GM19395 (cell line): ENCODE results near the gene OR1I1.
"Not testable (repeated sequence)": the region's sequence is repeated elsewhere in the genome, so short reads cannot be mapped to it uniquely, and the experiment has no call there.

Experiments
- ATAC-seq: cut with Tn5 transposase; IDR thresholded peaks from one replicate; pipeline ENCODE4 v1.9.1; 2021; ENCODE audit warnings: mild to moderate bottlenecking, moderate library complexity; ENCODE audit not compliant: unreplicated experiment

The OR1I1 gene

DNA sequence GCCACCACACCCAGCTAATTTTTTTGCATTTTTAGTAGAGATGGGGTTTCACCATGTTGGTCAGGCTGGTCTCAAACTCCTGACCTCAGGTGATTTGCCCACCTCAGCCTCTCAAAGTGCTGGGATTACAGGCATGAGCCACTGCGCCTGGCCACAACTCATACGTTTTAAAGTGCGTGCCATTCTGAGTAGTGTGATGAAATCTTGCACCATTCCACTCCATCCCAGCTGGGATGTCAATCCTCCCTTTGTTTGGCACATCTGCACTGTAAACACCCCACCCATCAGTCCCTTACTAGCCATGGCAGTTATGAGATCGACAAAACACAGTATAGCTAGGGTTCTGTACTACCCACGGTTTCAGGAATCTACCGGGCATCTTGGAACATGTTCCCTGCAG, 16.0 kb downstream of the OR1I1 start:
- not testable (repeated sequence) for ATAC-seq

DNA sequence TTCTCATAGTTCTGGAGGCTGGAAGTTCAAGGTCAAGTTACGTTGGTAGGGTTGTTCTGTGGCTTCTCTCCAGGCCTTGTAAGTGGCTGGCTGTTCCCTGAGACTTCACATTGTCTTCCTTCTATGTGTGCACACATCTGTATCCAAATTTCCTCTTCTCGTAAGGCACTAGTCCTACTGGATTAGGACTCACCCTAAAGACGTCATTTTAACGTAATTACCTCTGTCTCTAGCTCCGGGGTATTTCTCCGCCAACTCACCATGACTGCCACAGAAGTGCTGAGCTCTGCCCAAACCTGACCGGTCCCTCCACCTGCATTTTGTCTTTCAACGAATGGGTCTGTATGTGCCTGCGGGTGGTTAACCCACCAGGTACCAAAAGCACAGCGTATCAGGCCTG, 16.4 kb downstream of the OR1I1 start:
- ATAC-seq: no peak

DNA sequence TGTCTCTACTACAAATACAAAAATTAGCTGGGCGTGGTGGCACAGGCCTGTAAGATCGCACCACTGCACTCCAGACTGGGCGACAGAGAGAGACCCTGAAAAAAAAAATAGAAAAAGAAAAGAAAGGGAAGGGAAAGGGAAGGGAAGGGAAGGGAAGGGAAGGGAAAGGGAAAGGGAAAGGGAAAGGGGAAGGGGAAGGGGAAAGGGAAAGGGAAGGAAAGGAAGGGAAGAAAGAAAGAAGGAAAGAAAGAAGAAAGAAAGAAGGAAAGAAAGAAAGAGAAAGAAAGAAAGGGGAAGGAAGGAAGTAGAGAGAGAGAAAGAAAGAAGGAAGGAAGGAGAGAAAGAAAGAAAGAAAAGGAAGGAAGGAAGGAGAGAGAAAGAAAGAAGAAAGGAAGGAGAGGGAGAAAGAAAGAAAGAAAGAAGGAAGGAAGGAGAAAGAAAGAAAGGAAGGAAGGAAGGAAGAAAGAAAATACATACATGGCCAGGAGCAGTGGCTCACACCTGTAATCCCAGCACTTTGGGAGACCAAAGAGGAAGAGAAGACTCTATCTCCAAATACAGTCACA, 17.1 kb downstream of the OR1I1 start:
- no peak for ATAC-seq

DNA sequence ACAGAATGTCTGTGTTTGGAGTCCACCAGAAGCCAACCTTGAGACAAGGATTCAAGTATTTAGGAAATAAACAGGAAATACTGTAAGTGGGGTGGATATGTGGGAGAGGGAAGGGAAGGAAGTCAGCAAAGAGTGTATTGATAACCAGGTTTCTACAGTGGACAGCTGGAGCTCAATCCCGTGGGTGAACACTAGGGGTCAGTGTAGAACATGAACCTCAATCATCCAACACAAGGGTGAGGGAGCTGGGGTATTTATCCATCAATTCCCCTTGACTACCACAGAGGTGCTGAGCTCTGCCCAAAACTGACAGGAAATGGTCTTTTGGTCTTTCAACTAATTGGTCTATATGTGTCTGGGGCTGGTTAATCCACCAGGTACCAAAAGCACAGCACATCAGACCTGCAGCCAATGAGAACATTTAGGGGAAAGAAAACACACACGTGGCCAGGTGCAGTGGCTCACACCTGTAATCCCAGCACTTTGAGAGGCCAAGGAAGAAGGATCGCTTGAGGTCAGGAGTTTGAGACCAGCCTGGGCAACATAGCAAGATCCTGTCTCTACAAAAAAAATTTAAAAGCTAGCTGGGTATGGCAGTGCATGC, 19.6 kb downstream of the OR1I1 start:
- ATAC-seq: no peak

DNA sequence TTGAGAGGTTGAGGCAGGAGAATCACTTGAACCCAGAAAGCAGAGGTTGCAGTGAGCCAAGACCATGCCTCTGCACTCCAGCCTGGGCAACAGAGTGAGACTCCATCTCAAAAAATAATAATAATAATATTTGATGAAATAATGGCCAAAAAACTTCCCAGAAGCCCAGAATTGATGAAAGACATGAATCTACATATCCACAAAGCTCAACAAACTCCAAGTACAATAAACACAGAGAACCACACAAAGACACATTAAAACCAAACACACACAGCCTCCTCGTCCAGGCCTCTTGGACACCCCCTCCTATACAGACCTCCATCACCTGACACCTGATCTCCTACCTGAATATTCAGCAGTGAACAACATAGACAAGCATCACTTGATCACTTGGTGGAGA, 22.0 kb downstream of the OR1I1 start:
- ATAC-seq: no peak

DNA sequence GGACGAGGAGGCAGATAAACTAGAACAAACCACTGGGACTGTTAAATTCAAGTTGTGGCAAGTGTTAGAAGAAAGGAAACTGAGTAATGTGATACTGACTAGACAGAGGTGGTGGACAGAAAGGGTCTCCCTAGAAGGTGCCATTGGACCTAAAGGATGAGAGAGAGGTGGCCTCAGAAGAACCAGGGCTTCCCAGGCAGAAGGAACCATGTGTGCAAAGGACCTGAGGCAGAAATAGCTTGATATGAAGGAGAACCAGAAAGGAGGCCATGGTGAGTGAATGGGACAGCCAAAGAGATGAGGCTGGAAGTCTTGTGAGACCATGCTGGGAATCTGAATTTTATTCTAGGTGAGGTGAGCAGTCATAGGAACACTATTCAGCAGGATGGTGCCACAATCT, 22.4 kb downstream of the OR1I1 start:
- ATAC-seq: no peak

DNA sequence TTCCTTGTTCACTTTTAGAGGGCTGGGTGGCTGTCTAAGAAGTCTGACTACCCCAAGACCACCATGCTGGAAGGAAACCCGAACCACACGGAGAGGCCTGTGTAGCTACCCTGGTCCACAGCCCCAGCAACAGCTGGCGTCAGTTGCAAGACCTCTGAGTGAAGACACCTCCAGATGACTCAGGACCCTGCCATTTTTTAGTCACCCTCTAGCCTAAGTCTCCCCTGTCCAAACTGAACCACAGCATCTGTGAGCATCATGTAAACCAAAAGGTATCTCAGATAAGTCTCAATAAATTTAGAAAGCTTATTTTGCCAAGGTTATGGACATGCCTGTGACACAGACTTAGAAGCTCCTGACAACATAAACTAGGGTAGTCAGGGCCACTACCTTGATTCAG, 23.0 kb downstream of the OR1I1 start:
- no peak for ATAC-seq

DNA sequence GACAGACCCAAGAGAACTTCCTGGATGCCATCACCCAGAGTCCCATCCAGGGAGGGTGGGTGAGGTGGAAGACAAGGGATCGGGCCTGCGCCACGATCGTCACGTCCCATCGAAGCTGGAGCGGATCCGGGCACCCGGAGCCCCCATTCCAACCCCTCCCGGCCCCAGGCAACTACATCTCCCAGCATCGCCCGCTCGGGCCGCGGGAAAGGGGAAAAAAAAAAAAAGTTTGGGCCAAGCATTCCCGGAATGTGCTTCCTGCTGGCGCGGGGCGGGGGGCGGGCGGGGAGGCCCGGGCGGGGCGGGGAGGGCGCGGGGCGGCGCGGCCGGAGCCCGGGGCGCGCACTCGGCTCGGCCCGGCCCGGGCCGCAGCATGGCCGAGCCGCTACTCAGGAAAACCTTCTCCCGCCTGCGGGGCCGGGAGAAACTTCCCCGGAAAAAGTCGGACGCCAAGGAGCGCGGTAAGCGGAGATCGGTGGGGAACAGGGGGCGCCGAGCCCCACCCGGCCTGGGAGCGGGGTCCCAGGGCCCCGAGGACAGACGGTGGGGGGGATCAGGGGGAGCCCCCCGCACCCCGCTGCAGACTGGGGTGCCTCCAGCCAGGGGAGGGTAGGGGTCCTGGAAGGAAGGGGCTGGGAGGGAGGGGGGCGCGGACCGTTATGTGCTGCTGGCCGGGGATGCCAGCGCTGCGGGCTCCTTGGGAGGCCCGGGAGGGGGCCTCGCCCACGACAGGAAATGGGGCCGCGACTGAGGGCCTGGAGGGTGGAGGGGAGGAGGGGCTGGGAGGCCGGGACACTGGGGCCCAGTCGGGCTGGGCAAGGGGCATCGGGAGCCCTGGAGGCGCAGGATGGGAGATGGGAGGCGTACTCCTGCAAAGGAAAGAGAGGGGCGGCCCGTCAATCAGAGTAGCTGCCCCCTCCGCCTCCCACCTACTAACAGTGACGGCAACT, 25.3 kb downstream of the OR1I1 start, which contains the start of gene SYDE1:
Gene SYDE1, plus strand, starts transcription at position 341 of the 950 bp plus-strand sequence. Its CDS starts 33 bp downstream, at position 374.
- ATAC-seq: no peak

DNA sequence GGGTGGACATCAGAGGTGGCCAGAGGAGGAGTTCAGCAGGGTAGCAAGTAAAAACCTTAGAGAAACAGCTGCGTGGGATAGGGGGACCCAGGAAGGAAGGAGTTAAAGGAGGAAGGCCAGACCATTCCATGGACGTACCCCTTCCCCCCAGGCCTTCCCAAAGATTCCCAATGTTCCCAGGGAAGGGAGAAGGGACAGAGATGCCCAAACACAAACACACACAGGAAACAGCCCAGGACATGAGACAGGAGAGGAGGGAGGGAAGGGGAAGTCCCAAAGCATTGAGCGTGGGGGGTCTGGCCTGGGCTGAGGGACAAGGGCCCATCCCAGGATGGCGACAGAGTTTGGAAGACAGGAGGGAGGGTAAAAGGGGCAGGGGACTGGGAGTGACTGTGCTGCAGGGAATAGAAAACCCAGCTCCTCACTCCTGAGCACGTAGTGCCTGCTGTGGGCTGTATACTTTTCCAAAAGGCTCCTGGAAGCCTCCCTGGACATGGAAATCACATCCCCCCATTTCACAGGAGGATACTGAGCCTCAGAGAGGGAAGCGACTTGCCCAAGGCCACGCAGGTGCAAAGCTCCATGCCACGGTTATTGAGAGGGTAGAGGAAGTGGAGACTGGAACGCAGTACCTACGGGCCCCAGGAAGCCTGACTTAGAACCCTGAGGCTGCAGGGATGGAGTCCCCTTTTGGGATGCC, 26.3 kb downstream of the OR1I1 start:
- no peak for ATAC-seq

DNA sequence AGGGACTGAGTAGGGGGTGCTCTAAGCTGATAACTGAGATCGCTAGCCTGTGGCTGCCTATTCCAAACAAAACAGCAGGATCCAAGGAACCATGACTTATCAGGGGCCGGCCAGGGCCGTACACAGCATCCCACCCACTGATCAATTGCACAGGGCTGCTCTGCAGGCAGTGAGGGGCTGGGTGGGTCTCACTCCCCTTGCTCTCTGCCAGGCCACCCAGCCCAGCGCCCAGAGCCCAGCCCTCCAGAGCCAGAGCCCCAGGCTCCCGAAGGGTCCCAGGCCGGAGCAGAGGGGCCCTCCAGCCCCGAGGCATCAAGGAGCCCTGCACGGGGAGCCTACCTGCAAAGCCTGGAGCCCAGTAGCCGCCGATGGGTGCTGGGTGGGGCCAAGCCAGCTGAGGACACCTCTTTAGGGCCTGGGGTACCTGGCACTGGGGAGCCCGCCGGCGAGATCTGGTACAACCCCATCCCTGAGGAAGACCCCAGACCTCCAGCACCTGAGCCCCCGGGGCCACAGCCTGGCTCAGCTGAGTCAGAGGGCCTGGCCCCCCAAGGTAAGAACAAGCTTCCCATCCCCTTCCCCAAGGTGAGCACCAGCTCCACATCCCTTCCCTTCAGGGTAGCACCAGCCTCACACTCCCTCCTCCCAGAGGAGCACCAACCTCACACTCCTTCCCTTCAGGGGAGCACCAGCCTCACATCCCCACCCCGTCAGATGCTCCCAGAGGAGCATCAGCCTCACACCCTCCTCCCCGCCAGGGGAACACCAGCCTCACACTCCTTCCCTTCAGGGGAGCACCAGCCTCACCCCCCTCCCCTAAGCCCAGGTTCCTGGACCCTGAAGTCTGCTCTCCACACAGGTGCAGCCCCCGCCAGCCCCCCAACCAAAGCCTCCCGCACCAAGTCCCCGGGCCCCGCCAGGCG, 27.1 kb downstream of the OR1I1 start:
- ATAC-seq: no peak

DNA sequence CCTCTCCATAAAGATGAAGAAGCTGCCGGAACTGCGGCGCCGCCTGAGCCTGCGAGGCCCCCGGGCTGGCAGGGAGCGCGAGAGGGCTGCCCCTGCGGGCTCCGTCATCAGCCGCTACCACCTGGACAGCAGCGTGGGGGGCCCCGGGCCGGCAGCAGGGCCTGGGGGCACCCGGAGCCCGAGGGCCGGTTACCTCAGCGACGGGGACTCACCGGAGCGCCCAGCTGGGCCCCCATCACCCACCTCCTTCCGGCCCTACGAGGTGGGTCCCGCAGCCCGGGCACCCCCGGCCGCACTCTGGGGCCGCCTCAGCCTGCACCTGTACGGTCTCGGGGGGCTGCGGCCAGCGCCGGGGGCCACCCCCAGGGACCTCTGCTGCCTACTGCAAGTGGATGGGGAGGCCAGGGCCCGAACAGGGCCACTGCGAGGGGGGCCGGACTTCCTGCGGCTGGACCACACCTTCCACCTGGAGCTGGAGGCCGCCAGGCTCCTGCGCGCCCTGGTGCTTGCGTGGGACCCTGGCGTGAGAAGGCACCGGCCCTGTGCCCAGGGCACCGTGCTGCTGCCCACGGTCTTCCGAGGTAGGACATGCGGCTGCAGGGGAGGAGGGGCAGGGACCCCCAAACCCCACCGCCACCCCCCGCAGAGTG, 27.9 kb downstream of the OR1I1 start:
- no peak for ATAC-seq

DNA sequence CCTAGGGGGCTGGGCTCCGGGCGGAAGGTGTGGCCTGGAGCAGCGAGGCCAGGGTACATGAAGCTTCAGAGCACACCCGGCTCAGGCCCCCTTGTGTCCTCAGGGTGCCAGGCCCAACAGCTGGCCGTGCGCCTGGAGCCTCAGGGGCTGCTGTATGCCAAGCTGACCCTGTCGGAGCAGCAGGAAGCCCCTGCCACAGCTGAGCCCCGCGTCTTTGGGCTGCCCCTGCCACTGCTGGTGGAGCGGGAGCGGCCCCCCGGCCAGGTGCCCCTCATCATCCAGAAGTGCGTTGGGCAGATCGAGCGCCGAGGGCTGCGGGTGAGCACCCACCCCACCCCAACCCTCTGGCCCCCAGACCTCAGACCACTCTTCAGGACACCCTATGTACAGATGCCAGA, 28.4 kb downstream of the OR1I1 start:
- no peak for ATAC-seq

DNA sequence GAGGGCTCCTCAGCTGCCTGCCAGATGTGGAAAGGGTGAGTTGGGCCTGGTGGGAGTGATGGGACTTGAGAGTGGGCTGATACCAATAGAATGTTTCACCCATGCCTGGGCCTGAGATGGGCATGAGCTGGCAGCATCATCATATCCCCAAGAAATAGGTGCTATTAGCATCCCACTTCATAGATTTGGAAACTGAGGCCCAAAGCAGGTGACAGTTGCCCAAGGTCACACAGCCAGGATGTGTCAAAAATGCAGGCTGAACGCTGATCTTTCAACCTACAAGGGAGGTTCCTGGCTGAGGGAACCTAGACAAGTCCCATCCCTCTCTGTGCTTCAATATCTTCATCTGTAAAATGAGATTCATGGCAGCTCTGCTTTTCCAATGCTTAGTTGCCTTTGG, 29.7 kb downstream of the OR1I1 start:
- ATAC-seq: no peak

DNA sequence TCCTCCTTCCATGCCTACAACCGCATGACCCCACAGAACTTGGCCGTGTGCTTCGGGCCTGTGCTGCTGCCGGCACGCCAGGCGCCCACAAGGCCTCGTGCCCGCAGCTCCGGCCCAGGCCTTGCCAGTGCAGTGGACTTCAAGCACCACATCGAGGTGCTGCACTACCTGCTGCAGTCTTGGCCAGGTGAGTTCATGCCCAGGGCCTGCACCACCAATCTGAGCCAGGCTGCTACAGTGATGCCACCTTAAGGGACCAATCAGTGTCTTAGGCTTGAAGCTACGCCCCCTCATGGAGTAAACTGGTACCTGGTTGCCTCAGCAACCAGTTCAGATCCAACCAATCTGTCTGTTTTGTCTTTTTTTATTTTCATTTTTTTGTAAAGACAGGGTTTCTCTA, 30.4 kb downstream of the OR1I1 start:
- no peak for ATAC-seq

DNA sequence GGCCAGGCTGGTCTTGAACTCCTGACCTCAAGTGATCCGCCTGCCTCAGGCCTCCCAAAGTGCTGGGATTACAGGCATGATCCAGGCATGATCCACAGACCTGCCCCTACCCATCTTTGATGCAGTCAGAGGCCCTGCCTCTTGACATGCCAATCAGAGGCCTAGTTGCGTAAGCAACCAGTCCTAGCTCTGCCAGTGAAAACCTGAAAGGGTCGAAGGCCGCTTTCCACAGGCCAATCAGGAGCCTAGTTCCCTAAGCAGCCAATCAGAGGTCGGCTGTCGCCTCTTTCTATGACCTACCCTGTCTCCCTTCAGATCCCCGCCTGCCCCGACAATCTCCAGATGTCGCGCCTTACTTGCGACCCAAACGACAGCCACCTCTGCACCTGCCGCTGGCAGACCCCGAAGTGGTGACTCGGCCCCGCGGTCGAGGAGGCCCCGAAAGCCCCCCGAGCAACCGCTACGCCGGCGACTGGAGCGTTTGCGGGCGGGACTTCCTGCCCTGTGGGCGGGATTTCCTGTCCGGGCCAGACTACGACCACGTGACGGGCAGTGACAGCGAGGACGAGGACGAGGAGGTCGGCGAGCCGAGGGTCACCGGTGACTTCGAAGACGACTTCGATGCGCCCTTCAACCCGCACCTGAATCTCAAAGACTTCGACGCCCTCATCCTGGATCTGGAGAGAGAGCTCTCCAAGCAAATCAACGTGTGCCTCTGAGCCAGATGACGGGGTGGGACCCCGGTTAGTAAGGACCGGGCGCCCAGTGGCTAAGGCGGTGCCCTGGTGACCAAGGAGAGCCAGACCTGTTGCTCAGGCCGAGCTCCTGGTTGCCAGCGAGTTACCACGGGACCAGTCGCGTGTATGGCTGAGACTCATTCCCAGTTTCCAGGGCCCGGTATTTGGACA, 31.5 kb downstream of the OR1I1 start:
- ATAC-seq: no peak

DNA sequence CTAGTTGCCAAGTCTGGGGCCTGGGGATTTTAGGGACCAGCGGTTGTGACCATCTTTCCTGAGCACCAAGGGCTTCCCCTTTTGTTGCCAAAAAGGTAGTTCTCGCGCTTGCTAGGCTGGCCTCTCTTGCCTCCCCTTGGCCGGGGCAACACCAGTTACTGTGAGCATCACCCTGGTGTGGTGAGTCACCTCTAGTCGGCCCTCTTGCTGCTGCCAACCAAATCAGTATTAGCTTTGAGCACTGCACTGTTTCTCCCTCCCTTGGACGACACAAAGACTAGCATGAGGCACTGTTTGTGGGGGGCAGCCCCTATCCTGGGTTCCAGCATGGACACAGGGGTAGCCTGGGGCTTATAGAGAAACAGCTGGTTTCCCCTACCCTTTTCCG, 32.1 kb downstream of the OR1I1 start:
- no peak for ATAC-seq

DNA sequence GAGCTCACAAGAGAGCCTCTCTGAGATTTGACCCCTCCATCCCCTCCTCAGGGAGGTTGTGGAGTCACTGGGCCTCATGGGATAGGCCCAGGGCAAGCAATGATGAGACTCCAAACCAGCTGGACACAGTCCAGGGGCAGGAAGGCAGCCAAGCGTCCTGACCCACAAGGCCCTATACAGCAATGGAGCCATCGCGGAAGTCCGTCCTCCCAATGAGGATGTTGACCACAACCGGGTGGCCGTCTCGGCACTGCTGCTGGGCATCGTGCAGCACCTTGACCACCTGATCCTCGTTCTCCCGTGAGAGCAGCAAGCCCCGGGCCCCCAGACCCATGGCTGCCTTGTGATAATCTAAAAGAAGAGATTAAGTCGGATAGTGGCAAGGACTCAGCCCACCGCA, 33.1 kb downstream of the OR1I1 start:
- no peak for ATAC-seq

DNA sequence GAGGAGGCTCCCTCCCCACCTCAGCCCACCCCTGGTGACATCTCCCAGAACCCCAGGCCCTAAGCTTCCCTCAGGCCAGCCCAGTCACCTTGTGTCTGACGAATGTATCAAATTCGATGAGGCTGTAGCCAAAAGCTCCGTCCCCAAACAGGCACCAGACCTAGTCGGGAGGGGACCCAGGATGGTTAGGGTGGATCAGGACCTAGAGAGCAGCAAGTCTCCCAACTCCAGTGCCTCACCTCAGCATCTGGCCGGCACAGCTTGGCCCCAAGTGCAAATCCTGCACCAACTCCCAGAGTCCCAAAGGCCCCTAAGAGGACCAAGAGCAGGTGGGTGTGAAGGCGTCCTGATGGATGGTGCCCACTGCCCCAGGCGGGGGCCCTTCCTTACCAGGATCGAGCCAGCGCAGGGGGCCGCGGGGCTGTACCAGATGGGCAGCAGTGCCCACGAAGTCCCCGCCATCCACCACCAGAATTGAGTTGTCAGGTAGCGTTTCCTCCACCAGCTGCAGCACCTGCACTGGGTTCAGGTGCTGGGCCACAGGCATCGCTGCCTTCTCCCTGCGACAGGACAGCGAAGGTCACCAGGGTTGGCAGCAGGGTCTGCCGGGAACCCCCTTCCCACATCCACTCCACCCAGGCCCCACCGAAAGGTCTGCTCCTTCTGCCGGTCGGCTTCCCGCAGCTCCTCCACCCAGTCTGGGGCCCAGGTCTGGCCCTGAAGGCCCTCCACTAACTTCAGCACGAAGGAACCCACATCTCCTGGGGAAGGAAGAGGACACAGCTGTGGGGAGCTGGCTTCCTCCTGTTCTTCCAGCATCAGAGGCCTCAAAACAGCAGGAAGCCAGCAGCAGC, 34.0 kb downstream of the OR1I1 start:
- ATAC-seq: no peak
